GM12865 (cell line): ENCODE results near the gene FOXN3.
"Not testable (repeated sequence)": the region's sequence is repeated elsewhere in the genome, so short reads cannot be mapped to it uniquely, and the experiment has no call there.

Experiments
- DNase-seq: peaks from one replicate; pipeline ENCODE4 v3.0.0; 2010; ENCODE audit warnings: low read depth
- H3K4me3 ChIP-seq: 2 replicates; pipeline ENCODE4 v1.5.1; 2011; ENCODE audit warnings: mild to moderate bottlenecking, low read depth, low read length, control low read depth
- CTCF ChIP-seq: IDR thresholded peaks from 2 replicates; pipeline ENCODE4 v1.5.1; 2011; ENCODE audit warnings: low read length, control low read depth, low read depth, inconsistent platforms; ENCODE audit not compliant: insufficient read depth; ENCODE audit errors: missing control alignments

The FOXN3 gene

GRCh38 chr14:89165189-89166181, 251.5 kb downstream of the FOXN3 start:
- H3K4me3 ChIP-seq, result peak overlapping the region; percentile 47
- no peak for TF ChIP-seq CTCF
- peak; percentile 78 for DNase-seq

DNA sequence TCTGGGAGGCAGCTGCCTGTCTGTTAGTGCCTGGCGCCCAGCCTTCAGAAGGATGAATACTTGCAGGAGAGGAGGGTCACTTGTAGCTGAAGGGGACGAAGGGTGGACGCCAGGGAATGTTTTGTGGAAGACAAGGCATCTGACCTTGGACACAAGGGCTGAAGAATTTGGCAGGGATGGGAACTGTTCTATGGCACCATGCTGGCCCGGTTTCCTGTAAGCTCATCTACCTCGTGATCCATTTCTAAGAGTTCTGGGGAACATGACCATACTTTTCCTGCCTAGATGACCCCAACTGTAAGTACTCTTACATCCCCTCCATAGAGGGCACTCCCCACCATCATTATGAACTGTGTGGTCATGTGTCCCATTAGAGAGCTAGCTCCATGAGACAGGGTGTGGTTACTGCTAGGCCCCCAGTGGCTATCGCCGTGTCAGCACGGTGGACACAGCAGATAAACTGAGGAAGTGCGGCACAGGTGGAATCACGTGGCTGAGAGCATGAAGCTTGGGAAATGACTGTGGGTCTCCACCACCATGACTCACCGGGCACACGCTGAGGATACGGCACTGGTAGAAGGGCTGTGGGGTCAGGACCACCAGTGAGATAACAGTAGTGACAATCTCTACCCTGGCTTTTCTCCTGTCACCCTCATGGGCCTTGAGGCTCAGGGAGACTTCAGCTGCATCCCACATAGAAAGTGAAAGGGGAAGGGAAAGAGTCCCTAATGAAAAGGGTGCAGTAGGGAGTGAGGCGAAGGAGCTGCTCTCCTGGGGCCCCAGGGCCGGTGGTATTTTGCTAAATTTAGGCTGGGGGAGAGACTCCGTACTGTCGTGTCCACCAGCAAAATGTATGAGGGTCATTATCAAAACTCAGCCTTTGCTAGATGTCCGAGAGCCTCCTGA, 252.6 kb downstream of the FOXN3 start:
- H3K4me3 ChIP-seq, result peak overlapping the region; percentile 47
- peak; percentile 39 for DNase-seq
- no peak for TF ChIP-seq CTCF

DNA sequence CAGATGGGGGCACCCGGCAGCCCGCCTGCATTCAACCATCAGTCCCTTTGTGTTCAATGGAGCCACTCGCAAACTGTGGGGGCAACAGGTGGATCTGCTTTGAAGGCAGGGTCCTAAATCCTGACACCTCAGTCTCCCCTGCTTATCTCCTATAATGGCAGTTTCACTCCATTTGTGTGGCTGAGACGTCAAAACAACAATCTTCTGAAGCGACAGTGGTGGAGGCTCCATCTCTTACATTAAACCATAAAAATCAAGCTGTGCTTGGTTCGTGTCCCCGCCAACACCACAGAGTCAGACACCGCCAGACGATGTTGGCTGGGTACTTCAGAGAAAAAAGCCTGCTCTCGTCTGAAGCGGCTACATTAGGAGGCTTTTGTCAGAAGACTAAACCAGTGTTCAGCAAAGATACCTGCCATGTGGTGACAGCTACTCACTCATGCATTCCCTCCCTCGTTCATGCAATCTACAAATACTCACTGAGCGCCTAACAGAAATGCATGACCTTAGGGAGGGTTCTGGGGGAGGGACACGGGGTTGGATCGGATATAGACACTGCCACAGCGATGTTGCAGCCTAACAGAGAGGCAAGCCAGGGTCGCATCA, 253.9 kb downstream of the FOXN3 start:
- TF ChIP-seq CTCF, result no peak
- no peak overlapping the region for H3K4me3 ChIP-seq
- no peak for DNase-seq

GRCh38 chr14:89162586-89162985, 254.4 kb downstream of the FOXN3 start:
- H3K4me3 ChIP-seq, result no peak overlapping the region
- no peak for DNase-seq
- TF ChIP-seq CTCF, result no peak

DNA sequence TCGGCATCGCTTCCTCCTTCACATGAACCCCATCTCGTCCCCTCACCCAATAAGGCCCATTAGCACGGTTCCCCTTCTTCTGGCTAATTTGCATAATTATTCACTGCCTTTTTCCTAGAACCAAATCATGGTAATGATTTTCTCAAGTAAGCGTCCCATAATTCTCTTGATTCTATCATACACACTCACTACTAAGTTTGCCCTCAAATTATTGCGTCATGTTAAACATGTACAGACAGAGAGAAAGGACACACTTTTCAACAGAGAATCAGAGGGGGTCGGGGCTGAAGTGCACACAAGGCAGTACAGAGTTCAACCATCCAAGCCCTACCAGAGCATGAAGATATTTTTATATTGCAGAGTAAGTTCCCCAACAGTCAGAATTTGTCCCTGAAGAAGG, 256.6 kb downstream of the FOXN3 start:
- DNase-seq, result no peak
- TF ChIP-seq CTCF, result no peak
- H3K4me3 ChIP-seq, result no peak overlapping the region

GRCh38 chr14:89158701-89159100, 258.3 kb downstream of the FOXN3 start:
- TF ChIP-seq CTCF, result no peak
- H3K4me3 ChIP-seq, result no peak overlapping the region
- DNase-seq, result no peak

GRCh38 chr14:89158104-89158503, 258.9 kb downstream of the FOXN3 start:
- DNase-seq, H3K4me3 ChIP-seq: not testable (repeated sequence)
